Vagina (tissue), 2 donors: Measurements from ENCODE around the gene CANX.

ENCODE experiments used
- CTCF ChIP-seq, 3 experiments: fragments of 450-650 bp in 2 of 3; fragments of 200-600 bp in 1 of 3; sonication (generic) in 1 of 3; IDR thresholded peaks; one replicate each; pipeline ENCODE4 v1.5.1; 2017 to 2019; ENCODE audit warnings: antibody characterized with exemption in 3 of 3, mild to moderate bottlenecking in 2 of 3, moderate library complexity in 2 of 3
- POLR2A ChIP-seq, 2 donors: fragments of 450-650 bp; IDR thresholded peaks; one replicate each; pipeline ENCODE4 v1.6.1; 2017; ENCODE audit warnings: antibody characterized with exemption in 2 of 2, mild to moderate bottlenecking in 2 of 2, moderate library complexity in 2 of 2
- POLR2AphosphoS5 ChIP-seq, 2 donors: sonication (generic); formaldehyde crosslinking; IDR thresholded peaks; one replicate each; pipeline ENCODE4 v1.9.0; 2017; ENCODE audit warnings: antibody characterized with exemption in 2 of 2, mild to moderate bottlenecking in 2 of 2, low read depth in 1 of 2; ENCODE audit not compliant: insufficient read depth in 1 of 2

- TF ChIP-seq POLR2AphosphoS5 (IDR thresholded peaks at IDR 0.05; ENCODE audit: insufficient read depth in 1 of 2, low read depth in 1 of 2), result no peak
- no peak for TF ChIP-seq CTCF (IDR thresholded peaks at IDR 0.05)
- TF ChIP-seq POLR2A (IDR thresholded peaks at IDR 0.05), result no peak
Observed at GRCh38 chr5:179680780-179681401, 17.9 kb upstream of the CANX start, which contains the start of gene CBY3.
